CD4-positive, alpha-beta T cell (primary cell): ENCODE data around the gene DSP. TPM values are rescaled to one million over a fixed set of nuclear protein-coding genes. Genes with fewer than 3 reads are reported as not detected.

ENCODE experiments used
- ATAC-seq: fragments of 200-7000 bp; cut with Tn5 transposase; one replicate; pipeline ENCODE4 v1.10.0; 2022; ENCODE audit warnings: mild to moderate bottlenecking; ENCODE audit not compliant: poor library complexity
- CTCF ChIA-PET: fragments of 350-600 bp; sonication (Branson Sonifier 250); formaldehyde crosslinking; loops from one replicate; lab custom pipeline; 2021; ENCODE audit warnings: antibody characterized with exemption, inconsistent platforms; lab: Charles Lee
- POLR2A ChIA-PET: fragments of 350-600 bp; sonication (Branson Sonifier 250); formaldehyde crosslinking; loops from one replicate; lab custom pipeline; 2021; ENCODE audit warnings: antibody characterized with exemption, inconsistent platforms; lab: Charles Lee
- DNase-seq, 14 experiments: peaks; one replicate each; pipeline ENCODE4 v3.0.0-alpha.2; 2013 to 2020; ENCODE audit warnings: mixed read lengths in 2 of 14
- H3K27ac ChIP-seq, 2 donors: one replicate each; pipeline versions ENCODE4 v1.5.1 to v1.7.0; 2013; ENCODE audit warnings: low read length in 2 of 2, low read depth in 1 of 2, mild to moderate bottlenecking in 1 of 2
- H3K27me3 ChIP-seq, 2 experiments: 1 replicate in 1 of 2; 2 replicates in 1 of 2; pipeline versions ENCODE4 v1.6.1 to v1.7.0; 2013; ENCODE audit warnings: low read length in 2 of 2, control low read depth in 1 of 2, mild to moderate bottlenecking in 1 of 2, moderate library complexity in 1 of 2; ENCODE audit not compliant: insufficient read depth in 2 of 2, control insufficient read depth in 1 of 2
- H3K36me3 ChIP-seq: one replicate; pipeline ENCODE4 v1.6.1; 2013; ENCODE audit warnings: low read length, control low read depth; ENCODE audit not compliant: insufficient read depth
- H3K4me1 ChIP-seq: one replicate; pipeline ENCODE4 v1.6.1; 2013; ENCODE audit warnings: low read length, control low read depth; ENCODE audit not compliant: insufficient read depth
- H3K4me3 ChIP-seq: one replicate; pipeline ENCODE4 v1.5.1; 2013; ENCODE audit warnings: mild to moderate bottlenecking, low read length, moderate library complexity
- H3K9me3 ChIP-seq, 2 experiments: 1 replicate in 1 of 2; 2 replicates in 1 of 2; pipeline versions ENCODE4 v1.6.1 to v1.7.0; 2013; ENCODE audit warnings: low read length in 2 of 2, mild to moderate bottlenecking in 2 of 2, control low read depth in 1 of 2, moderate library complexity in 1 of 2; ENCODE audit not compliant: control insufficient read depth in 1 of 2, insufficient read depth in 1 of 2
- H3K27ac Mint-ChIP-seq: one replicate; pipeline ENCODE4 v1.8.0; 2020; ENCODE audit warnings: mixed read lengths
- H3K27me3 Mint-ChIP-seq: one replicate; pipeline ENCODE4 v1.8.0; 2021; ENCODE audit warnings: mixed read lengths
- H3K36me3 Mint-ChIP-seq: one replicate; pipeline ENCODE4 v1.8.0; 2021; ENCODE audit warnings: low read depth, mixed read lengths
- H3K4me1 Mint-ChIP-seq: one replicate; pipeline ENCODE4 v1.8.0; 2021; ENCODE audit warnings: low read depth, mixed read lengths
- H3K4me3 Mint-ChIP-seq: one replicate; pipeline ENCODE4 v1.8.0; 2020; ENCODE audit warnings: mild to moderate bottlenecking, mixed read lengths
- H3K9me3 Mint-ChIP-seq: one replicate; pipeline ENCODE4 v1.8.0; 2020; ENCODE audit warnings: mixed read lengths
- intact Hi-C, 2 experiments: fragments of 100-400 bp; cut with DNase I in 1 of 2; cut with micrococcal nuclease in 1 of 2; formaldehyde crosslinking; loops; one replicate each; pipeline versions ENCODE4 v1.15.1 to v1.9.0; 2023 to 2025; cut with DNase I, micrococcal nuclease
- total RNA-seq, 174 experiments: library from RNA in 2 of 174; stranded (reverse) in 2 of 174; gene quantifications; one replicate each; pipeline ENCODE4 v1.2.3 and lab custom pipeline; 2021 to 2026
- TF ChIP-seq, protein P1 (sequence below): fragments of 200-600 bp; IDR thresholded peaks from one replicate; pipeline ENCODE4 v1.8.0; 2022; ENCODE audit warnings: antibody characterized with exemption, mild to moderate bottlenecking

Gene DSP
- total RNA-seq, 2 experiments from 2014 or later, result 0.14 TPM; not detected in 1

DNA sequence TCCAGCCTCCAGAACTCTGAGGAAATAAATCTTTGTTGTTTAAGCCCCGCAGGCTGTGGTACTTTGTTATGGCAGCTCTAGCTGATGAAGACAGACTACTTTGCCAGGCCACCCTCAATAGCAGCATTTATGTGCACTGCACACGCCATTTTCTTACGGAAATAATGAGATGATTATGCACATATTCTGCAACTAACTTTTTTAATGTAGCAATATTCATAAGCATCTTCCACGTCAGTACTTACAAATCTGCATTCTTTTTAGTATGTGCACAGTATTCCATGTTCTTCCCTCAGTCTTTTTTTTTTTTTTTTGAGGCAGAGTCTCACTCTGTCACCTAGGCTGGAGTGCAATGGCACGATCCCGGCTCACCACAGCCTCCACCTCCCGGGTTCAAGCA lies 46.8 kb upstream of the DSP start:
- no peaks in the 10 kb centered on the region for H3K36me3 Mint-ChIP-seq
- Histone ChIP-seq H3K4me3 (no peak overlapping the region), H3K9me3 (no peaks in the 10 kb centered on the region), H3K27ac (no peak overlapping the region), H3K36me3 (no peaks in the 10 kb centered on the region), H3K27me3 (peaks cover 7 to 10% of the 10 kb centered on the region in 2 experiments), H3K4me1 (no peaks in the 10 kb centered on the region)
- intact Hi-C loops, result no loop called here
- H3K4me3 Mint-ChIP-seq, result no peak overlapping the region
- ChIA-PET CTCF (no interaction called here), POLR2A (no interaction called here)
- peaks cover 43% of the 10 kb centered on the region for H3K27me3 Mint-ChIP-seq
- no peaks in the 10 kb centered on the region for H3K9me3 Mint-ChIP-seq
- no peak for ATAC-seq
- H3K4me1 Mint-ChIP-seq, result no peaks in the 10 kb centered on the region
- H3K27ac Mint-ChIP-seq, result no peak overlapping the region
- no peak for DNase-seq
- TF ChIP-seq, protein P1, sequence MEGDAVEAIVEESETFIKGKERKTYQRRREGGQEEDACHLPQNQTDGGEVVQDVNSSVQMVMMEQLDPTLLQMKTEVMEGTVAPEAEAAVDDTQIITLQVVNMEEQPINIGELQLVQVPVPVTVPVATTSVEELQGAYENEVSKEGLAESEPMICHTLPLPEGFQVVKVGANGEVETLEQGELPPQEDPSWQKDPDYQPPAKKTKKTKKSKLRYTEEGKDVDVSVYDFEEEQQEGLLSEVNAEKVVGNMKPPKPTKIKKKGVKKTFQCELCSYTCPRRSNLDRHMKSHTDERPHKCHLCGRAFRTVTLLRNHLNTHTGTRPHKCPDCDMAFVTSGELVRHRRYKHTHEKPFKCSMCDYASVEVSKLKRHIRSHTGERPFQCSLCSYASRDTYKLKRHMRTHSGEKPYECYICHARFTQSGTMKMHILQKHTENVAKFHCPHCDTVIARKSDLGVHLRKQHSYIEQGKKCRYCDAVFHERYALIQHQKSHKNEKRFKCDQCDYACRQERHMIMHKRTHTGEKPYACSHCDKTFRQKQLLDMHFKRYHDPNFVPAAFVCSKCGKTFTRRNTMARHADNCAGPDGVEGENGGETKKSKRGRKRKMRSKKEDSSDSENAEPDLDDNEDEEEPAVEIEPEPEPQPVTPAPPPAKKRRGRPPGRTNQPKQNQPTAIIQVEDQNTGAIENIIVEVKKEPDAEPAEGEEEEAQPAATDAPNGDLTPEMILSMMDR, result no peak

DNA sequence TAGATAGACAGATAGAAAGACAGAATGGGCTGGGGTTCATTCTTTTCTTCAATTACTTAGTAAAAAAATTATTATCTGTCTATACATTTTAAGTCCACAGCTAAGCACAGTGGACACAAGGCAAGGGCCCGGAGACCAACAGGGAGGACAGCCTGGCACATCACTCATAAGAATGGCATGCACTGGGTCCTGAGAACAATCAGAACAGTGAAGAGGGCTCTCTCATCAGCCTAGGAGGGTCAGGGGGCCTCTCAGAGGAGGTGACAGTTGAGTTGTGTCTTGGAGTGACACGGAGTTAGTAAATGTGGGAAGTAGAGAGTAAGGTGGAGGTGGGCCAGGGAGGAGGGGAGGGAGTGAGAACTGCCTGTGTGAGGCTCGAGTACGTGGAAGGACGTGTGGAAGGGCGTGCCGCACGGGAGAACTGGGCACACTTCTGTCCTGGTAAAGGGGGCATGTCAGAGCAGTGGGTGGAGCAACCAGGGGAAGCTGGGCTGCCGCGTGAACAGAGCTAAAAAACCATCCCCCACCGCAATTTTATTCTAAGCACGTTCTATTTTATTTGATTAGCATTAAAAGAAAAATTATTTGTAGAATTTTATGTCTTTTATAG lies 45.1 kb upstream of the DSP start:
- Mint-ChIP-seq H3K27me3 (peaks cover 44% of the 10 kb centered on the region), H3K36me3 (no peaks in the 10 kb centered on the region)
- POLR2A ChIA-PET, result no interaction called here

DNA sequence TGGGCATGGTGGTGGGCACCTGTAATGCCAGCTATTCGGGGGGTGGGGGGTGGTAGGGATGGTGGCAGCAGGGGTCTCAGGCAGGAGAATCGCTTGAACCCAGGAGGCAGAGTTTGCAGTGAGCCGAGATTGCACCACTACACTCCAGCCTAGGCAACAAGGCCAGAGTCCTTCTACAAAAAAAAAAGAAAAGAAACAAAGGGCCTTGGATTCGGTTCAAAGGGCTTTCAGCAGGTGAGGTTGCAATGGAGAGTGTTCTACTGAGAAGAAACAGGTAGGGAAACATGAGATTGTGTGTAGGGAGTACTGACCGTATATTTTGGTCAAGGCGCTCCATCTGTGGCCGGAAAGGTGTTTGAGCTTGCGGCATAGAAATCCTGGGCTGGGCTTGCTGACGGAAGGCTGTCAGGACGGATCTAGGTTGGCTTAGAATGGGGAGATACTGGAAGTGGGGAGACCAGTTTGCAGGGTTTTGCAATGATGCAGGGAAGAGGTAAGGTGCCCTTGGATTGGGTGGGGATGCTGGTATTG lies 40.7 kb upstream of the DSP start:
- ChIA-PET POLR2A (no interaction called here), CTCF (no interaction called here)
- Histone ChIP-seq H3K4me3 (no peak overlapping the region), H3K4me1 (no peaks in the 10 kb centered on the region), H3K9me3 (peaks cover 0 to 4% of the 10 kb centered on the region in 2 experiments), H3K27ac (no peak overlapping the region), H3K27me3 (peaks cover 0 to 2% of the 10 kb centered on the region in 2 experiments), H3K36me3 (no peaks in the 10 kb centered on the region)
- Mint-ChIP-seq H3K4me1 (no peaks in the 10 kb centered on the region), H3K9me3 (no peaks in the 10 kb centered on the region), H3K27ac (no peak overlapping the region), H3K27me3 (peaks cover 23% of the 10 kb centered on the region), H3K4me3 (no peak overlapping the region), H3K36me3 (no peaks in the 10 kb centered on the region)
- DNase-seq, result no peak
- intact Hi-C loops, result no loop called here
- no peak for ATAC-seq
- TF ChIP-seq, protein P1, result no peak

More for the DNA sequence above, 45.1 kb upstream of the DSP start:
- no peak overlapping the region for H3K4me3 ChIP-seq
- H3K27ac ChIP-seq, result no peak overlapping the region
- intact Hi-C loops, result no loop called here
- ATAC-seq, result no peak
- CTCF ChIA-PET, result no interaction called here
- H3K4me1 ChIP-seq, result no peaks in the 10 kb centered on the region
- TF ChIP-seq, protein P1, result no peak
- H3K36me3 ChIP-seq, result no peaks in the 10 kb centered on the region
- H3K27me3 ChIP-seq, result peaks cover 3 to 9% of the 10 kb centered on the region in 2 experiments
- no peak overlapping the region for H3K27ac Mint-ChIP-seq
- H3K4me3 Mint-ChIP-seq, result no peak overlapping the region
- H3K9me3 ChIP-seq, result no peaks in the 10 kb centered on the region
- no peak for DNase-seq
- H3K4me1 Mint-ChIP-seq, result no peaks in the 10 kb centered on the region
- no peaks in the 10 kb centered on the region for H3K9me3 Mint-ChIP-seq
